Keratinocyte (primary cell): Measurements from ENCODE around the gene TIAM2.

Experiments
- CTCF ChIP-seq, 3 experiments: IDR thresholded peaks in 1 of 3; conservative IDR thresholded peaks in 1 of 3; optimal IDR thresholded peaks in 1 of 3; 2 replicates in 2 of 3; 3 replicates in 1 of 3; pipeline versions ENCODE3 to v1.5.1; 2011; ENCODE audit warnings: low read length in 3 of 3, mild to moderate bottlenecking in 3 of 3, moderate library complexity in 2 of 3, control low read depth in 1 of 3, inconsistent platforms in 1 of 3; ENCODE audit not compliant: insufficient read depth in 2 of 3; ENCODE audit errors: extremely low read depth in 1 of 3
- EZH2 ChIP-seq: IDR thresholded peaks from one replicate; pipeline ENCODE4 v1.6.1; 2012; ENCODE audit warnings: inconsistent platforms, mild to moderate bottlenecking, low read length, moderate library complexity

- TF ChIP-seq CTCF (optimal IDR thresholded peaks at IDR 0.05 in 1 of 3, IDR thresholded peaks at IDR 0.05 in 1 of 3, conservative IDR thresholded peaks at IDR 0.05 in 1 of 3; ENCODE audit: extremely low read depth in 1 of 3, insufficient read depth in 2 of 3, low read length in 3 of 3) (no peak), EZH2 (no peak)
These were observed 296.2 kb downstream of the TIAM2 start for GRCh38 chr6:155291291-155291690.
